Neural cell (in vitro differentiated cells): ENCODE measurements around the gene LGALS4. TPM values are rescaled to one million over a fixed set of nuclear protein-coding genes. Genes with fewer than 3 reads are reported as not detected.

Experiments used
- H2AFZ ChIP-seq: fragments of 200-600, 300-800 bp; sonication (generic), shearing (Covaris generic); 2 replicates; pipeline ENCODE4 v1.6.0; 2014; ENCODE audit warnings: low read depth, mild to moderate bottlenecking, antibody characterized with exemption, low read length, moderate library complexity
- H3F3A ChIP-seq: fragments of 200-600 bp; shearing (Covaris generic); 2 replicates; pipeline ENCODE4 v1.6.1; 2016; ENCODE audit warnings: mild to moderate bottlenecking, moderate library complexity, mixed read lengths, antibody characterized with exemption, low read length; ENCODE audit not compliant: insufficient read depth, poor library complexity, severe bottlenecking
- H3K27ac ChIP-seq: fragments of 200-600, 300-800 bp; sonication (generic), shearing (Covaris generic); 2 replicates; pipeline ENCODE4 v1.5.1; 2014; ENCODE audit warnings: mild to moderate bottlenecking, low read length, moderate library complexity
- H3K27me3 ChIP-seq: fragments of 300-800, 200-600 bp; sonication (generic), shearing (Covaris generic); 2 replicates; pipeline ENCODE4 v1.6.0; 2014; ENCODE audit warnings: mild to moderate bottlenecking, low read depth, low read length, moderate library complexity; ENCODE audit not compliant: insufficient read depth
- H3K36me3 ChIP-seq: fragments of 300-800, 200-600 bp; sonication (generic), shearing (Covaris generic); 2 replicates; pipeline ENCODE4 v1.5.1; 2014; ENCODE audit warnings: mild to moderate bottlenecking, antibody characterized with exemption, low read length, moderate library complexity; ENCODE audit not compliant: insufficient read depth
- H3K4me2 ChIP-seq: fragments of 300-800, 200-600 bp; sonication (generic), shearing (Covaris generic); 2 replicates; pipeline ENCODE4 v1.6.0; 2014; ENCODE audit warnings: mild to moderate bottlenecking, low read length
- H3K4me3 ChIP-seq: fragments of 300-800, 200-600 bp; sonication (generic), shearing (Covaris generic); 2 replicates; pipeline ENCODE4 v1.5.1; 2014; ENCODE audit warnings: mild to moderate bottlenecking, low read length, moderate library complexity
- H3K79me2 ChIP-seq: fragments of 200-600 bp; shearing (Covaris generic); replicated peaks from 2 replicates; pipeline ENCODE4 v1.6.0; 2014; ENCODE audit warnings: mild to moderate bottlenecking, low read length, moderate library complexity; ENCODE audit not compliant: insufficient read depth
- H3K9ac ChIP-seq: fragments of 300-800, 200-600 bp; sonication (generic), shearing (Covaris generic); 2 replicates; pipeline ENCODE4 v1.6.1; 2016; ENCODE audit warnings: mild to moderate bottlenecking, low read length, mixed read lengths
- H3K9me2 ChIP-seq: fragments of 200-600 bp; shearing (Covaris generic); 2 replicates; pipeline ENCODE4 v1.6.1; 2016; ENCODE audit warnings: mild to moderate bottlenecking, low read length, mixed read lengths; ENCODE audit not compliant: insufficient read depth
- H3K9me3 ChIP-seq: fragments of 200-600, 300-800 bp; sonication (generic), shearing (Covaris generic); 2 replicates; pipeline ENCODE4 v1.6.1; 2016; ENCODE audit warnings: mild to moderate bottlenecking, mixed run types, low read length, moderate library complexity, mixed read lengths
- H4K20me1 ChIP-seq: fragments of 200-600 bp; shearing (Covaris generic); 2 replicates; pipeline ENCODE4 v1.6.1; 2016; ENCODE audit warnings: mild to moderate bottlenecking, mixed run types; ENCODE audit not compliant: insufficient read depth
- CTCF ChIP-seq: fragments of 450-650 bp; IDR thresholded peaks from 2 replicates; pipeline ENCODE4 v1.5.1; 2014; ENCODE audit warnings: antibody characterized with exemption, mild to moderate bottlenecking, moderate library complexity; ENCODE audit not compliant: poor library complexity, severe bottlenecking
- EP300 ChIP-seq: fragments of 450-650 bp; conservative IDR thresholded peaks from 2 replicates; pipeline ENCODE4 v1.6.1; 2014; ENCODE audit warnings: antibody characterized with exemption, mild to moderate bottlenecking, moderate library complexity; ENCODE audit not compliant: poor library complexity, severe bottlenecking
- EZH2 ChIP-seq: fragments of 200-600, 300-800 bp; shearing (Covaris generic), sonication (generic); IDR thresholded peaks from 2 replicates; pipeline ENCODE4 v1.6.1; 2014; ENCODE audit warnings: antibody characterized with exemption, low read length, borderline replicate concordance, mild to moderate bottlenecking; ENCODE audit not compliant: insufficient read depth, poor library complexity, severe bottlenecking
- MXI1 ChIP-seq: fragments of 450-650 bp; conservative IDR thresholded peaks from 2 replicates; pipeline ENCODE4 v1.6.1; 2014; ENCODE audit warnings: antibody characterized with exemption, mild to moderate bottlenecking; ENCODE audit not compliant: poor library complexity, severe bottlenecking
- POLR2AphosphoS5 ChIP-seq: IDR thresholded peaks from 2 replicates; pipeline ENCODE4 v1.6.1; 2012
- RAD21 ChIP-seq: fragments of 450-650 bp; conservative IDR thresholded peaks from 2 replicates; pipeline ENCODE4 v1.6.1; 2014; ENCODE audit warnings: antibody characterized with exemption, mild to moderate bottlenecking, moderate library complexity
- REST ChIP-seq: IDR thresholded peaks from 2 replicates; pipeline ENCODE4 v1.6.1; 2012; ENCODE audit warnings: borderline replicate concordance
- SMC3 ChIP-seq: fragments of 450-650 bp; conservative IDR thresholded peaks from 2 replicates; pipeline ENCODE4 v1.6.1; 2014; ENCODE audit warnings: antibody characterized with exemption, mild to moderate bottlenecking, moderate library complexity; ENCODE audit not compliant: poor library complexity
- TAF1 ChIP-seq: IDR thresholded peaks from 2 replicates; pipeline ENCODE4 v1.6.1; 2012; ENCODE audit warnings: low read depth
- polyA plus RNA-seq: library from polyadenylated mRNA; depleted of rRNA; stranded (reverse); fragments of >200 nt; gene quantifications from 2 replicates; pipeline ENCODE4 v1.2.3, GENCODE V29; 2014

Gene LGALS4
- polyA plus RNA-seq, 1 donor from 2014 or later, result 1.3 TPM

DNA sequence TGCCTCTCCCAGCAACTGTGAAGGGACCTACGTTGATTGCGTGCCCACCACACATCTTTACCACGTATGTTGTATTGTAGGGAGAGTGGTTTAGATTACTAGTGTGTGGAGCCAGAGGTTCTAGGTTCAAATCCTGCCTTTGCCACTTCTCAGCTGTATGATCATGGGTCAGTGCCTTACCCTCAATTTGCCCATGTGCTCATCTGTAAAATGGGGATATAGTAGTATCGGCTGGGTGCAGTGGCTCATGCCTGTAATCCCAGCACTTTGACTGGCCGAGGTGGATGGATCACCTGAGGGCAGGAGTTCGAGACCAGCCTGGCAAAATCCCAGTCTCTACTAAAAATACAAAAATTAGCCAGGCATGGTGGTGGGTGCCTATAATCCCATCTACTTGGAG lies 578 bp upstream of the LGALS4 start:
- no peaks in the 10 kb centered on the region for H3K9me3 ChIP-seq
- H3K4me2 ChIP-seq, result no peak overlapping the region
- H3K9me2 ChIP-seq, result no peaks in the 10 kb centered on the region
- no peaks in the 10 kb centered on the region for H3K27me3 ChIP-seq
- H3K27ac ChIP-seq, result no peak overlapping the region
- H3F3A ChIP-seq, result no peaks in the 10 kb centered on the region
- H3K9ac ChIP-seq, result no peak overlapping the region
- H4K20me1 ChIP-seq, result no peaks in the 10 kb centered on the region
- H3K79me2 ChIP-seq, result no peaks in the 10 kb centered on the region
- no peaks in the 10 kb centered on the region for H3K36me3 ChIP-seq
- H2AFZ ChIP-seq, result no peak overlapping the region
- TF ChIP-seq TAF1 (no peak), EZH2 (no peak), CTCF (no peak), REST (no peak), MXI1 (no peak), EP300 (no peak), POLR2AphosphoS5 (no peak), SMC3 (no peak), RAD21 (no peak)
- H3K4me3 ChIP-seq, result no peak overlapping the region

- no peaks in the 10 kb centered on the region for H3K9me3 ChIP-seq
- H2AFZ ChIP-seq, result no peak overlapping the region
These were observed 520 bp downstream of the LGALS4 start for GRCh38 chr19:38812009-38812840.

More at GRCh38 chr19:38812009-38812840, 520 bp downstream of the LGALS4 start:
- no peaks in the 10 kb centered on the region for H4K20me1 ChIP-seq
- H3K27ac ChIP-seq, result no peak overlapping the region
- no peaks in the 10 kb centered on the region for H3K79me2 ChIP-seq
- TF ChIP-seq CTCF (no peak), REST (no peak), MXI1 (no peak), SMC3 (no peak)
- no peaks in the 10 kb centered on the region for H3K27me3 ChIP-seq
- H3K9ac ChIP-seq, result no peak overlapping the region
- H3K4me2 ChIP-seq, result no peak overlapping the region
- H3K9me2 ChIP-seq, result no peaks in the 10 kb centered on the region
- H3F3A ChIP-seq, result no peaks in the 10 kb centered on the region
- no peak overlapping the region for H3K4me3 ChIP-seq
- H3K36me3 ChIP-seq, result no peaks in the 10 kb centered on the region
